BE2C (cell line): ENCODE measurements around the gene PROCA1.
"Not testable (repeated sequence)": the region's sequence is repeated elsewhere in the genome, so short reads cannot be mapped to it uniquely, and the experiment has no call there.

Experiments used
- DNase-seq: peaks from one replicate; pipeline ENCODE4 v3.0.0-alpha.2; 2020
- H3K27me3 ChIP-seq: fragments of 250-450 bp; sonication (Bioruptor Pico); 2 replicates; pipeline ENCODE4 v1.5.1; 2020; ENCODE audit warnings: mild to moderate bottlenecking
- H3K36me3 ChIP-seq: fragments of 250-450 bp; sonication (Bioruptor Pico); 2 replicates; pipeline ENCODE4 v1.5.1; 2020; ENCODE audit warnings: mild to moderate bottlenecking
- H3K4me1 ChIP-seq: fragments of 250-450 bp; sonication (Bioruptor Pico); 2 replicates; pipeline ENCODE4 v1.5.1; 2020
- H3K4me3 ChIP-seq: 2 replicates; pipeline ENCODE4 v1.5.1; 2011; ENCODE audit warnings: low read depth, low read length
- H3K9me3 ChIP-seq: fragments of 250-450 bp; sonication (Bioruptor Pico); 2 replicates; pipeline ENCODE4 v1.5.1; 2020
- TF ChIP-seq, protein P1 (sequence below): IDR thresholded peaks from 2 replicates; pipeline ENCODE4 v1.5.1; 2012; ENCODE audit warnings: mild to moderate bottlenecking, low read depth, low read length

Gene PROCA1

DNA sequence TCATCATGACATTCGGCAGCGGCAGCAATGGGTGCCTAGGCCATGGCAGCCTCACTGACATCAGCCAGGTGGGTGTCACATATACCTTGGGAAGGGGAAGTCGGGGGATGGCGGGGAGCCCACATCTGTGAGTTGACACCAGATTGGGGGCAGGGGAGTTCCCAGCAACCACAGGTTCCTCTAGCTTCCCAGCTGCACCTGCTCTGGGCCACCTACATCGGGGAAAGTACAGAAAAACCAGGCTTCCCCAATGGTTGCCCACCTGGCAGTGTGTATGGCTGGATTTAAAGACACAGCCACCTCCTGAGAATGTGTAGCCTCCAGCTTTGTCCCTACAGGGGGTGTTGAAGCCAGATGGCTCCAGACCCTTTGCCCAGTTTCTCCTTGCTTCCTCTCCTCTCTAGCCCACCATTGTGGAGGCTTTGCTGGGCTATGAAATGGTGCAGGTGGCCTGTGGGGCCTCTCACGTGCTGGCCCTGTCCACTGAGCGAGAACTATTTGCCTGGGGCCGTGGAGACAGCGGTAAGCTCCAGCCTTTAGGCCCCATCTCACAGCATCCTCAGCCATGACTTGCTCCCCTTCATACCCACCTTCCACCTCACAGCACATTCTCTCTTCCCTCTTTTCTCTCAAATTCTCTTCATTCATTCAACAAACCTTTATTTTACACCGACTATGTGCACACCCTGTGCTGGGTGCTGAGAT lies 27.1 kb upstream of the PROCA1 start:
- Histone ChIP-seq H3K9me3 (no peaks in the 10 kb centered on the region), H3K27me3 (no peaks in the 10 kb centered on the region), H3K4me3 (no peak overlapping the region), H3K4me1 (no peaks in the 10 kb centered on the region), H3K36me3 (no peaks in the 10 kb centered on the region)
- TF ChIP-seq, protein P1, sequence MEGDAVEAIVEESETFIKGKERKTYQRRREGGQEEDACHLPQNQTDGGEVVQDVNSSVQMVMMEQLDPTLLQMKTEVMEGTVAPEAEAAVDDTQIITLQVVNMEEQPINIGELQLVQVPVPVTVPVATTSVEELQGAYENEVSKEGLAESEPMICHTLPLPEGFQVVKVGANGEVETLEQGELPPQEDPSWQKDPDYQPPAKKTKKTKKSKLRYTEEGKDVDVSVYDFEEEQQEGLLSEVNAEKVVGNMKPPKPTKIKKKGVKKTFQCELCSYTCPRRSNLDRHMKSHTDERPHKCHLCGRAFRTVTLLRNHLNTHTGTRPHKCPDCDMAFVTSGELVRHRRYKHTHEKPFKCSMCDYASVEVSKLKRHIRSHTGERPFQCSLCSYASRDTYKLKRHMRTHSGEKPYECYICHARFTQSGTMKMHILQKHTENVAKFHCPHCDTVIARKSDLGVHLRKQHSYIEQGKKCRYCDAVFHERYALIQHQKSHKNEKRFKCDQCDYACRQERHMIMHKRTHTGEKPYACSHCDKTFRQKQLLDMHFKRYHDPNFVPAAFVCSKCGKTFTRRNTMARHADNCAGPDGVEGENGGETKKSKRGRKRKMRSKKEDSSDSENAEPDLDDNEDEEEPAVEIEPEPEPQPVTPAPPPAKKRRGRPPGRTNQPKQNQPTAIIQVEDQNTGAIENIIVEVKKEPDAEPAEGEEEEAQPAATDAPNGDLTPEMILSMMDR, result no peak
- no peak for DNase-seq

DNA sequence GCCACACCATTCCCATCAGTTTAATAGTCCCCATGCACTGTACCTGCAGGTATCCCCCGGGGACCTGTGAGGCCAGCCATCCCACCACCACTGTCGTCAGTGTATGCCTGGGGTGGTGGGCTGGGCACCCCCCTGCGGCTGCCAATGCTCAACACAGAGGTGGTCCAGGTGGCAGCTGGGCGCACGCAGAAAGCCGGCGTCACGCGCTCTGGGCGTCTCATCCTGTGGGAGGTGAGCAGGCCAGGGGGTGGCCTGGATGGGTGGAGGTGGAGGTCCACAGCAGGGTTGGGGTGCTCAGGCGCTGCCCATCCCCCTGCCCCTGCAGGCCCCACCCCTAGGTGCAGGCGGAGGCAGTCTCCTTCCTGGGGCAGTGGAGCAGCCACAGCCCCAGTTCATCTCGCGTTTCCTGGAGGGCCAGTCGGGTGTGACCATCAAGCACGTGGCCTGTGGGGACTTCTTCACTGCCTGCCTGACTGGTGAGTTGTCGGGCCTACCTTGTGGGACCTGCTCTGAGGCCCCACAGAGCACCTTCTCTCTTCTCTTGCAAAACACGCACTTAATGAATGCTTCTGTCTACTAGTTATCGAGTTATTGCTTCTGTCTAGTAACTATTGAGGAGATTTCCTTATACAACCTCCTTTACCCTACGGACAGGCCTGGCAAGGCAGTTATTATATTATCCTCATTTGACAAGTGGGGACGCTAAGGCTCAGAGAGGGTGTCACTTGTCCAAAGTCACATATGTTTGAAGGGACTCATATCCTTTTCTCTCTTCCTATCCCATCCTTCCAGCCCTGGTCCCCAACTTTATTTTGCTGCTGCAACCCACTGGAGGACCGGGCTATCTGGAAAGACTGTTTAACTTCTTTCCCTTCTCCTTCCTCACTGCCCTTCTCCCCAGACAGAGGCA lies 26.3 kb upstream of the PROCA1 start:
- Histone ChIP-seq H3K36me3 (no peaks in the 10 kb centered on the region), H3K4me3 (no peak overlapping the region), H3K27me3 (no peaks in the 10 kb centered on the region), H3K9me3 (no peaks in the 10 kb centered on the region), H3K4me1 (no peaks in the 10 kb centered on the region)
- TF ChIP-seq, protein P1, result no peak
- DNase-seq, result no peak

DNA sequence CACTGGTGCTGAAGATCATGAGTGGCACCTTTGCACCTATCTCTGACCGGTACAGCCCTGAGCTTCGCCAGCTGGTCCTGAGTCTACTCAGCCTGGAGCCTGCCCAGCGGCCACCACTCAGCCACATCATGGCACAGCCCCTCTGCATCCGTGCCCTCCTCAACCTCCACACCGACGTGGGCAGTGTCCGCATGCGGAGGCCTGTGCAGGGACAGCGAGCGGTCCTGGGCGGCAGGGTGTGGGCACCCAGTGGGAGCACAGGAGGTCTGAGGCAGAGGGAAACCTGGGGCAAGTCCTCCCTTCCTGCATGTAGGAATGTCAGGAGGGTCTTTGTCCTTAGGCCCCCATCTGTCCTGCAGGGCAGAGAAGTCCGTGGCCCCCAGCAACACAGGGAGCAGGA lies 25.6 kb upstream of the PROCA1 start:
- TF ChIP-seq, protein P1, result no peak
- H3K36me3 ChIP-seq, result no peaks in the 10 kb centered on the region
- no peaks in the 10 kb centered on the region for H3K27me3 ChIP-seq
- DNase-seq, result no peak
- H3K9me3 ChIP-seq, result no peaks in the 10 kb centered on the region
- H3K4me1 ChIP-seq, result no peaks in the 10 kb centered on the region
- no peak overlapping the region for H3K4me3 ChIP-seq

DNA sequence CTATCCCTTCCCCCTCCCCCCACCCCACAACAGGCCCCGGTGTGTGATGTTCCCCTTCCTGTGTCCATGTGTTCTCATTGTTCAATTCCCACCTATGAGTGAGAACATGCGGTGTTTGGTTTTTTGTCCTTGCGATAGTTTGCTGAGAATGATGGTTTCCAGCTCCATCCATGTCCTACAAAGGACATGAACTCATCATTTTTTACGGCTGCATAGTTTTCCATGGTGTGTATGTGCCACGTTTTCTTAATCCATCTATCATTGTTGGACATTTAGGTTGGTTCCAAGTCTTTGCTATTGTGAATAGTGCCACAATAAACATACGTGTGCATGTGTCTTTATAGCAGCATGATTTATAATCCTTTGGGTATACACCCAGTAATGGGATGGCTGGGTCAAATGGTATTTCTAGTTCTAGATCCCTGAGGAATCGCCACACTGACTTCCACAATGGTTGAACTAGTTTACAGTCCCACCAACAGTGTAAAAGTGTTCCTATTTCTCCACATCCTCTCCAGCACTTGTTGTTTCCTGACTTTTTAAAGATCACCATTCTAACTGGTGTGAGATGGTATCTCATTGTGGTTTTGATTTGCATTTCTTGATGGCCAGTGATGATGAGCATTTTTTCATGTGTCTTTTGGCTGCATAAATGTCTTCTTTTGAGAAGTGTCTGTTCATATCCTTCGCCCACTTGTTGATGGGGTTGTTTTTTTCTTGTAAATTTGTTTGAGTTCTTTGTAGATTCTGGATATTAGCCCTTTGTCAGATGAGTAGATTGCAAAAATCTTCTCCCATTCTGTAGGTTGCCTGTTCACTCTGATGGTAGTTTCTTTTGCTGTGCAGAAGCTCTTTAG lies 24.5 kb upstream of the PROCA1 start:
- H3K27me3 ChIP-seq, H3K4me1 ChIP-seq, H3K4me3 ChIP-seq, H3K9me3 ChIP-seq, H3K36me3 ChIP-seq, DNase-seq: not testable (repeated sequence)

DNA sequence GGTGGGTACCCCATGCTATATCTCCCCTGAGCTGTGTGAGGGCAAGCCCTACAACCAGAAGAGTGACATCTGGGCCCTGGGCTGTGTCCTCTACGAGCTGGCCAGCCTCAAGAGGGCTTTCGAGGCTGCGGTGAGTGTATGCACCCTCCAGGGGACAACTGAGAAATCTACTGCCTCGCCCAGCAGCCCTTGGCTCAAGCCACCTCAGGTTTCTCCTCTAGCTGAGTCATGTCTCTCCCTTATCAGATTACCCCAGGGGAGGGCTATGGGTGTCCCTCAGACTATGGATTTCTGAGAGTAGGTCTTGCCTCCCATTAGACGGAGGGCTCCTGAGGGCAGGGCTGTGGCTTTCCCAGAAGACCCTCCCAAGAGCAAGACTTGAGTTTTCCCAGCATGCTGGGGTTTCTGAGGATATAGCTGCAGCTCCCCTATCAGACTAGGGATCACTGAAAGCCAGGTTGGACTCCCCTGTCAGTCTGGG lies 23.6 kb upstream of the PROCA1 start:
- Histone ChIP-seq H3K9me3 (no peaks in the 10 kb centered on the region), H3K4me3 (no peak overlapping the region), H3K4me1 (no peaks in the 10 kb centered on the region), H3K36me3 (no peaks in the 10 kb centered on the region), H3K27me3 (no peaks in the 10 kb centered on the region)
- DNase-seq, result no peak
- TF ChIP-seq, protein P1, result no peak

DNA sequence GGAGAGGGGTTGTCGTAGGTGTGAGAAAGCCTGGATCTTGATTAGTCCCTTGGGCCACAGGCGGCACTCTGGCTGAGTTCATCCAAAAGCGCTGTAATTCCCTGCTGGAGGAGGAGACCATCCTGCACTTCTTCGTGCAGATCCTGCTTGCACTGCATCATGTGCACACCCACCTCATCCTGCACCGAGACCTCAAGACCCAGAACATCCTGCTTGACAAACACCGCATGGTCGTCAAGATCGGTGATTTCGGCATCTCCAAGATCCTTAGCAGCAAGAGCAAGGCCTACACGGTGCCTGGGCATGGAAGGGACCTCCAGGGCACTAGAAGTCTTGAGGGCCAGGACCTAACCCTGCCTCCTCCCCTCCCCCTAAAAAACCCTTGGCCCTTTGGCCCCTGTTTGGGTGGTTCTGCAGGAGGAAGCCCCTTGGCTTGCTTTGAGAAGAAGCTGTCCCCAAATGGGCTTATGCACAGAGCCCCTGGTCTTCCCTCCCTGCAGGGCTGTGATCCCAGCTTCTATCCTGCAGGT lies 23.1 kb upstream of the PROCA1 start:
- H3K9me3 ChIP-seq, result no peaks in the 10 kb centered on the region
- H3K36me3 ChIP-seq, result no peaks in the 10 kb centered on the region
- no peak overlapping the region for H3K4me3 ChIP-seq
- no peak for DNase-seq
- H3K27me3 ChIP-seq, result no peaks in the 10 kb centered on the region
- no peaks in the 10 kb centered on the region for H3K4me1 ChIP-seq
- TF ChIP-seq, protein P1, result no peak
